HG03457 (cell line): ENCODE data around the gene TNFAIP2.
"Not testable (repeated sequence)": the region's sequence is repeated elsewhere in the genome, so short reads cannot be mapped to it uniquely, and the experiment has no call there.

Experiments used
- ATAC-seq: cut with Tn5 transposase; IDR thresholded peaks from one replicate; pipeline ENCODE4 v1.9.1; 2021; ENCODE audit warnings: moderate number of reproducible peaks; ENCODE audit not compliant: unreplicated experiment

TNFAIP2 gene

GRCh38 chr14:103149351-103150237 lies 26.3 kb downstream of the TNFAIP2 start:
- ATAC-seq = no peak

- no peak for ATAC-seq
These were observed 28.1 kb downstream of the TNFAIP2 start for GRCh38 chr14:103151270-103151945.

GRCh38 chr14:103155010-103155409 lies 31.7 kb downstream of the TNFAIP2 start:
- ATAC-seq = no peak

DNA sequence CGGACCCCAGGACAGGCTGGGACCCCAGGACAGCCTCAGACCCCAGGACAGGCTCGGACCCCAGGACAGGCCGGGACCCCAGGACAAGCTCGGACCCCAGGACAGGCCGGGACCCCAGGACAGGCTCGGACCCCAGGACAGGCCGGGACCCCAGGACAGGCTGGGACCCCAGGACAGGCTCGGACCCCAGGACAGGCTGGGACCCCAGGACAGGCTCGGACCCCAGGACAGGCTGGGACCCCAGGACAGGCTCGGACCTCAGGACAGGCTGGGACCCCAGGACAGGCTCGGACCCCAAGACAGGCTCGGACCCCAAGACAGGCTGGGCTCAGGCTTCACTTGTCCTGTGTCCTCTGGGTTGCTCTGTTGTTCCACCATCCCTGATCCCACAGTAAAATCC lies 32.2 kb downstream of the TNFAIP2 start:
- not testable (repeated sequence) for ATAC-seq

- no peak for ATAC-seq
These were observed 32.6 kb downstream of the TNFAIP2 start for GRCh38 chr14:103155826-103156394.

DNA sequence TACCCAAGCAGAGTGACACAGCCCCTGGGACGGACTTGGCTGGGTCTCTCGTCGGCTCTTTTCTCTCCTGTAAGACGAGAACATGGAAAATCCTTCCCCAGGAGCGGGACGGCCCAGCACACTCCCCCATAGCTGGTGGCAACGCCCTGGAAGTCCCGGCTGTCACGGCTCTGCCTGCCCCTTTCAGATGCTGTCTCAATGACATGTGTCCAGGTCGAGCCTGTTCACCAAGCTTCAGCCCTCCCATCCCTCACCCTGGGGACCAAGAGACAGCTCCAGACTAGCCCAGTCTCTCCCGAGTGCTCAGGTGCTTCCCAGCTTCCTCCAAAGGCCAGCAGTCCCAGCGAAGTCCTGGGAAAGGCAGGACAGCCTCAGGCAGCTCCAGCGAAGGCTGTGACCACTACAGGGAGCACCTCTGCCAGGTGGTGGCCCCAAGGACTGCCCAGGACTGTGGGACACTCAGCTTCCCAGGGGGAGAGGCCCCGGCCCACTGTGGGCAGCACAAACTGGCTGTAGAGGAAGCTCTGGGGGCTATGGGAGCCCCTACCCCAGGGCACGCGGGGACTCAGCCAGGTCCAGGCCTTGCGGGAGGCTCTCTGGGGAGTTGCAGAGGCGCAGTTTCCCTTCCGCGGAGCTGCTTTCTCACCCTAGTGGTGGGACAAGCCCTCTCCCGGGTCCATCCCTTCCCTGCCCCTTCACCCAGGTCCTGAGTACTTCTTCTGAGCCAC lies 33.6 kb downstream of the TNFAIP2 start:
- ATAC-seq = no peak

DNA sequence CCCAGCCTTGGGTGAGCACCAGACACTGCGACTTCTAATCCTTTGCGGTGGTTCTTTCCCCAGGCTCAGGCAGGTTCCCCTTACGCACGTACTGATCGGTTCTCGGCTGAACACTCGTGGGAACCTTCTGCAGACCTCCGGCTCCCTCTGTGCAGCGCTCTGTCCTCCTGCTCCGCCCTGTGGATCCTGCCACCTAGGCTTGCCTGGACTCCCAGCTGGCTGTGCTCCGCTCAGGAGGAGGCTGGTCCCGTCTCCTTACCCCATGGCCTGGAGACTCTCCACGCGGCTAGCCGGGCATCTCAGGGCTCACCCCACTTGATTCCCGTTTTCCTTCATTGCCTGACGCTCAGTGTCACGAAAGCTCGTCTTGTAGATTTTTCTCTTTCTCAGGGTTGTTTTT lies 34.7 kb downstream of the TNFAIP2 start:
- no peak for ATAC-seq

DNA sequence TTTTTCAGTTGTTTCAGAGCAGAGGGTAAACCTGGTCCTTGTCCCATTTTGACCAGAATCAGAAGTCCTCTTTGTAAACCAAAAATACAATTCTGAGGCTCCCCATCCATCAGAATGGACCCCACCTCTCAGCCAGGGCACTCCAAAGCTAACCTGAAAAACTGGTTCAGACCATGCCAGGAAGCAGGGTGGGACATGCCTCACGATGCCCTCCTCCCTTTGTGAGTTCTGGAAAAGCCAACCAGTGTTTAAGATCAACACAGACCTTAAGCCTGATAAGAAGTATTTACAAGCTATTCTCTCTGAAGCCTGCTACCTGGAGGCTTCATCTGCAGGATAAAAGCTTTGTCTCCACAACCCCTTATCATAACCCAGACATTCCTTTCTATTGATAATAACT lies 35.4 kb downstream of the TNFAIP2 start:
- no peak for ATAC-seq

DNA sequence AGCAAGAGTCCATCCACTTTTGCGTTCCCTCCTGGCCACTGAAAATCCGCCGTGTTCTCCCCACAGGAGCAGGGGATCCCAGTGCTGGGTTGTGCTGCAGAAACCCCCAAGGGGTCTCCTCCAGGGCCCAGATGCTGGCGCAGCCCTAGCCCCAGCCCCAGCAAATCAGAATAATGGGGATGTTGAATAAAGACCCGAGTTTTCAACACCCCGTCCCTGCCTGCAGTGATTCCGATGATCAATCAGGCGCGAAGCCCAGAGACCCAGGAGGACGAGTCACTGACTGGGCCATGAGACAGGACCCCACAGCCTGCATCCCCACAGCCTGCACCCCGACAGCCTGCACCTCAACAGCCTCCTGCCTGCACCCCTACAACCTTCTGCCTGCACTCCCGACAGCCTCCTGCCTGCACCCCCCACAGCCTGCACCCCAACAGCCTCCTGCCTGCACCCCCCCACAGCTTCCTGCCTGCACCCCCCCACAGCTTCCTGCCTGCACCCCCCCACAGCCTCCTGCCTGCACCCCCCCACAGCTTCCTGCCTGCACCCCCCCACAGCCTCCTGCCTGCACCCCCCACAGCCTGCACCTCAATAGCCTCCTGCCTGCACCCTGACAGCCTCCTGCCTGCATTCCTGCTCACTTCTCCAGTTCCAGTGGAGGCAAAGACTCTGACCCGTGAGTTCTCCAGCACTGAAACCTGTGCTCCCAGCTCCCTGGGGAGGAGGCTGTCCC lies 37.2 kb downstream of the TNFAIP2 start:
- ATAC-seq = no peak

- ATAC-seq = no peak
These were observed 37.8 kb downstream of the TNFAIP2 start for GRCh38 chr14:103161054-103161397.

DNA sequence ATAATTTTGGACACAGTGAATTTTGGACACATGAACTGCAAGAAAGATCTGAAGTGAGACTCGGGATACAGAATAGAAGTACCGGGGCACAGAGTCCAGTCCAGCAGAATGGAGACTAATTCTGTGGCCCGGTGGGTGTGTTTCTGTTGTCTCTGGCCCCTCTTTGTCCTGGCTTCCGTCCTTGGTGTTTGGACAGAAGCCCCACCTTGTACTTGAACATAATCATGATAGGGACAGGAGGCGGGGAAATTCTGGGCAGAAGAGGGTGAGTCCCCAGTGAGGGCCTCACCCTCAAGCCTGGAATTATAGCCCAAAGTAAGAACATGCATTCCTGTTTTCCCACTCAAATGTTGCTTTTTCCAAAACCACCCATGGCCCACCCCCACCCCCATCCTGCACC lies 39.9 kb downstream of the TNFAIP2 start:
- ATAC-seq = no peak

- ATAC-seq = no peak
These were observed 40.7 kb downstream of the TNFAIP2 start for GRCh38 chr14:103164006-103164405.

- no peak for ATAC-seq
These were observed 41.5 kb downstream of the TNFAIP2 start for GRCh38 chr14:103164779-103165178.

DNA sequence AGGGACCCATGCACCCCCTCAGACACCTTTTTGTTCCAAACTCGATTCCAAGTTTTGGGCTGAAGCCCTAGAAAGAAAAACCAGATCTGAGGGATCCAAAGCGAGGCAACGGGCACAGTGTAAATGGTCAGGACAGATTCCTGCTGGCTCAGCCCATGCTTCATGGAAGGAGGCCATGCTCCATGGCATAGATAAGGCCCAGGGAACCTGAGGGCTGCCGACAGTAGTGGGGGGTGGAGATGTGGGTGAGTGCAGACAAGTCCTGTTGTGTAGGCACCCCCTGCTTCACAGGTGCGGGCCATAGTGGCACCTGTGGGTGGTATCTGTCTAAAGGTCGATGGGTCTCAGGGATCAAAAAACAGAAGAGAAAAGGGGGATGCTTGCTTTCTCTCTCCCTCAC lies 42.1 kb downstream of the TNFAIP2 start:
- no peak for ATAC-seq

DNA sequence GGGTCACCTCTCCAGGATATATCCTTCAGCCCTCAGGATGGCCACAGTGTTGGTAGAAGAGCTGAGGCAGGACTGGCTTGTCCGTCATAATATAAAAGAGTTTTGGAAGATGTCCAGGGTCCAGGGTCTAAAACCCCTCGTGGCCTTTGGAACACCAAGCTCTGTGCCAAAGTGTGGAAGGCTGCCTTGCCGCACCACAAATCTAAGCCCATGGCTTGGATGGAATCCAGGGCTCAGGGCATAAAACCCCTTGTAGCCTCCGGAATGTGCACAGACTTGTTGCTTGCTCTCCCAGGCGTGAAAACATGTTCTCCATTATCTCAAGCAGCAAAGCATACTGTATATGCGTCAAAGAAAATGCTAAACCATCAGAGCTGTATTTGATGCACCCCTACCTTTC lies 46.7 kb downstream of the TNFAIP2 start:
- no peak for ATAC-seq

DNA sequence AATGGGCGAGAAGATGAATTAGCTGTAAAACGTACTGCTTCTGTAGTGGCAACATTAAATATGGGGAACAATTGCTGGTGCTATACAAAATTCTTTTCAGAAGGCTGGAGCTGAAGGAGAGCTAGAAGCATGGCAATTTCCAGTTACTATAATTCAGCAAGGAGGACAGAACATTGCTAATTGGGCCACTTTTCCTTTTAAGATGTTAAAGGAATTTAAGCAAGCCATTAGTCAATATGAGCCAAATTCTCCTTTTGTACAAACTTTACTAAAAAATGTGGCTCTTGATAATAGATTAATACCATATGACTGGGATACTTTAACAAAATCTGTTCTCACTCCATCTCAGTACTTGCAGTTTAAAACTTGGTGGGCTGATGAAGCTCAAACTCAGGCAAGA lies 47.9 kb downstream of the TNFAIP2 start:
- not testable (repeated sequence) for ATAC-seq

- no peak for ATAC-seq
These were observed 49.7 kb downstream of the TNFAIP2 start for GRCh38 chr14:103172921-103173320.

DNA sequence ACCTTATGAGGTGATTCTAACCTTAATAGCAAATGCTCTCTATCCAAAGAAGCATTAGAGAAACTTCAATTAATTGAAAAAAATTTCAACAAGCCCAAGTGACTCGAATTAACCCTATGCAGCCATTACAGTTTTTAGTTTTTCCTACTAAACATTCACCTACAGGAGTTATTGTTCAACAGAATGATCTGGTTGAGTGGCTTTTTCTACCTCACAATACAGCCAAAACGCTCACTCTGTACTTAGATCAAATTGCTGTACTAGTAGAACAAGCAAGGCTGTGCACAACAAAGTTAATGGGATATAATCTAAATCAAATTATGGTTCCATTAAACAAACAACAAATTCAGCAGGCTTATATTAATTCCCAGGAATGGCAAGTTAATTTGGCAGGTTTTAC lies 50.6 kb downstream of the TNFAIP2 start:
- not testable (repeated sequence) for ATAC-seq

DNA sequence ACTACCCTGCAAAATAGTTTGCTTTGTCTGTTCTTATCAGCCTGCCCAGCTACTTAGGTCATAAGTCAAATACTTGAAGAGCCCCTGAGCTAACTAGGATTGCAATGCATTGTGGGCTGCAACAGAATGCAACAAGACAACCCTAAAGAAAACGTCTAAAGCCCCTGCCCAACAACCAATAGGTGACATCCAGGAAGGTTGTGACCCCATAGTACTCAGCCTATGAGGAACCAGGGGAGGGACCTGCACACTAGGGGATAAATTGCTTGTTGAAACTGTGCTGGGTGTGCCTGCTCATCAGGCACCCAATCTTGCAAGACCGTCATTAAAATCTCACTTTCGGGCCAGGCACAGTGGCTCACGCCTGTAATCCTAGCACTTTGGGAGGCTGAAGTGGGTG lies 52.9 kb downstream of the TNFAIP2 start:
- not testable (repeated sequence) for ATAC-seq

GRCh38 chr14:103177376-103177775 lies 54.1 kb downstream of the TNFAIP2 start:
- ATAC-seq = no peak

DNA sequence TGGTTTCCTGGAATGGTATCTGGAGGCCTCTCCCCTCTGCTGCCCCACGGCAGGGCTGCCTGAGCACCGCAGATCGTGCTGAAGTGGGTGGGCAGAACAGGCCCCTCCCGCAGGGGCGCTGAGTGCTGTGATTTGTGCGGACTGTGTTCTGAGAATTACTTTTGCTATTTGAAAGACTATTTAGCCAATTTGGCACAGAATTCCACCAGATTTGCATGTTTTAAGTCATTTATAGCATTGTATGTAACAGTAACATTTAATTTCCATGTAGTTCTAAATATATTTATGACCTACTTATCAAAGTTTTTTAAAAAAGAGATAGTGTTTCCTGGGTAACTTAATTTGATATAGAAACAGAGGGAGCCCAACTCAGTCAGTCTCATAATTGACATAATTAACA lies 55.3 kb downstream of the TNFAIP2 start:
- ATAC-seq = no peak
